Activated CD4-positive, alpha-beta T cell treated with anti-CD3 and anti-CD28 coated beads for 24 hours (primary cell): ENCODE results near the gene FBXO7.

Source experiments
- DNase-seq, 2 donors: peaks; one replicate each; pipeline ENCODE4 v3.0.0-alpha.2; 2020; ENCODE audit warnings: low read depth in 2 of 2

FBXO7 gene

GRCh38 chr22:32490279-32490678, 15.7 kb downstream of the FBXO7 start:
- DNase-seq = no peak

GRCh38 chr22:32492111-32492510, 17.5 kb downstream of the FBXO7 start:
- DNase-seq = no peak

- no peak for DNase-seq
These were observed 18.9 kb downstream of the FBXO7 start for GRCh38 chr22:32493551-32493950.

- no peak for DNase-seq
These were observed 20.4 kb downstream of the FBXO7 start for GRCh38 chr22:32494971-32495370.

GRCh38 chr22:32499666-32500065, 25.1 kb downstream of the FBXO7 start:
- DNase-seq = no peak

- no peak for DNase-seq
These were observed 27.5 kb downstream of the FBXO7 start for GRCh38 chr22:32501836-32502752.

GRCh38 chr22:32509045-32509444, 34.4 kb downstream of the FBXO7 start:
- DNase-seq = no peak

- no peak for DNase-seq
These were observed 36.7 kb downstream of the FBXO7 start for GRCh38 chr22:32511274-32511673.

- DNase-seq = no peak
These were observed 37.2 kb downstream of the FBXO7 start for GRCh38 chr22:32511776-32512175.

GRCh38 chr22:32512267-32512982, 37.8 kb downstream of the FBXO7 start:
- DNase-seq = no peak

- DNase-seq = no peak
These were observed 40.5 kb downstream of the FBXO7 start for GRCh38 chr22:32515084-32515483.

- no peak for DNase-seq
These were observed 42.9 kb downstream of the FBXO7 start for GRCh38 chr22:32517488-32517887.

- DNase-seq = no peak
These were observed 43.3 kb downstream of the FBXO7 start for GRCh38 chr22:32517921-32518320.

GRCh38 chr22:32518381-32518780, 43.8 kb downstream of the FBXO7 start:
- no peak for DNase-seq

GRCh38 chr22:32518848-32519247, 44.2 kb downstream of the FBXO7 start:
- DNase-seq = no peak

GRCh38 chr22:32520612-32521011, 46.0 kb downstream of the FBXO7 start:
- no peak for DNase-seq

GRCh38 chr22:32522237-32522636, 47.6 kb downstream of the FBXO7 start:
- no peak for DNase-seq

- no peak for DNase-seq
These were observed 53.1 kb downstream of the FBXO7 start for GRCh38 chr22:32527756-32528155.

GRCh38 chr22:32528316-32528715, 53.7 kb downstream of the FBXO7 start:
- no peak for DNase-seq

GRCh38 chr22:32528984-32529982, 54.7 kb downstream of the FBXO7 start:
- DNase-seq = peak; percentile 40 to 55

- DNase-seq = no peak
These were observed 56.6 kb downstream of the FBXO7 start for GRCh38 chr22:32531228-32531627.
